Liver (tissue), 9 donors: ENCODE measurements around the gene OR5H1. TPM values are rescaled to one million over a fixed set of nuclear protein-coding genes. Genes with fewer than 3 reads are reported as not detected.

Source experiments
- DNase-seq: peaks from one replicate; pipeline ENCODE4 v3.0.0-alpha.2; 2017; ENCODE audit warnings: low spot score
- H3K27ac ChIP-seq, 2 donors: one replicate each; pipeline ENCODE4 v1.7.0; 2013; ENCODE audit warnings: inconsistent platforms in 2 of 2, low read length in 2 of 2, control low read depth in 1 of 2, low read depth in 1 of 2, mild to moderate bottlenecking in 1 of 2
- H3K27me3 ChIP-seq, 4 donors: one replicate each; pipeline versions ENCODE4 v1.6.1 to v1.7.0; 2013; ENCODE audit warnings: low read length in 3 of 4, inconsistent platforms in 1 of 4, mild to moderate bottlenecking in 1 of 4, moderate library complexity in 1 of 4; ENCODE audit not compliant: control insufficient read depth in 4 of 4, insufficient read depth in 4 of 4
- H3K36me3 ChIP-seq, 4 donors: one replicate each; pipeline versions ENCODE4 v1.6.1 to v1.7.0; 2013; ENCODE audit warnings: low read length in 3 of 4, mild to moderate bottlenecking in 3 of 4, low read depth in 1 of 4, moderate library complexity in 1 of 4; ENCODE audit not compliant: control insufficient read depth in 4 of 4, insufficient read depth in 3 of 4
- H3K4me1 ChIP-seq, 4 donors: one replicate each; pipeline versions ENCODE4 v1.6.1 to v1.7.0; 2013; ENCODE audit warnings: low read length in 3 of 4, mild to moderate bottlenecking in 3 of 4, moderate library complexity in 1 of 4; ENCODE audit not compliant: control insufficient read depth in 4 of 4, insufficient read depth in 4 of 4
- H3K4me3 ChIP-seq, 3 donors: one replicate each; pipeline versions ENCODE4 v1.6.1 to v1.7.0; 2013; ENCODE audit warnings: low read length in 3 of 3, control low read depth in 1 of 3, low read depth in 1 of 3, mild to moderate bottlenecking in 1 of 3
- H3K9ac ChIP-seq, 2 donors: one replicate each; pipeline ENCODE4 v1.7.0; 2013; ENCODE audit warnings: low read length in 2 of 2, mild to moderate bottlenecking in 2 of 2, moderate library complexity in 2 of 2, control low read depth in 1 of 2, low read depth in 1 of 2
- H3K9me3 ChIP-seq, 4 donors: one replicate each; pipeline versions ENCODE4 v1.6.1 to v1.7.0; 2013; ENCODE audit warnings: low read length in 3 of 4; ENCODE audit not compliant: control insufficient read depth in 4 of 4
- EGR1 ChIP-seq, 2 donors: IDR thresholded peaks; 2 replicates each; pipeline ENCODE4 v1.6.1; 2016 to 2018; ENCODE audit warnings: antibody characterized with exemption in 2 of 2, low read depth in 2 of 2
- FOXA1 ChIP-seq: IDR thresholded peaks from 2 replicates; pipeline ENCODE4 v1.6.1; 2016; ENCODE audit warnings: antibody characterized with exemption
- FOXA2 ChIP-seq: IDR thresholded peaks from 2 replicates; pipeline ENCODE4 v1.6.1; 2016; ENCODE audit warnings: antibody characterized with exemption
- GABPA ChIP-seq, 2 donors: IDR thresholded peaks in 1 of 2; conservative IDR thresholded peaks in 1 of 2; 2 replicates each; pipeline ENCODE4 v1.6.1; 2016; ENCODE audit warnings: antibody characterized with exemption in 2 of 2, mild to moderate bottlenecking in 1 of 2, moderate library complexity in 1 of 2
- HNF4A ChIP-seq, 2 donors: conservative IDR thresholded peaks; 2 replicates each; pipeline ENCODE4 v1.6.1; 2016; ENCODE audit warnings: antibody characterized with exemption in 2 of 2, mild to moderate bottlenecking in 2 of 2
- HNF4G ChIP-seq: IDR thresholded peaks from 2 replicates; pipeline ENCODE4 v1.6.1; 2016; ENCODE audit warnings: antibody characterized with exemption
- NR2F2 ChIP-seq: IDR thresholded peaks from 2 replicates; pipeline ENCODE4 v1.6.1; 2016; ENCODE audit warnings: antibody characterized with exemption
- RAD21 ChIP-seq, 2 donors: IDR thresholded peaks; 2 replicates each; pipeline ENCODE4 v1.6.1; 2016; ENCODE audit warnings: antibody characterized with exemption in 2 of 2, mild to moderate bottlenecking in 2 of 2
- SP1 ChIP-seq: IDR thresholded peaks from 2 replicates; pipeline ENCODE4 v1.6.1; 2018; ENCODE audit warnings: antibody characterized with exemption, mild to moderate bottlenecking
- TAF1 ChIP-seq: conservative IDR thresholded peaks from 2 replicates; pipeline ENCODE4 v1.6.1; 2016; ENCODE audit warnings: antibody characterized with exemption, mild to moderate bottlenecking
- YY1 ChIP-seq: IDR thresholded peaks from 2 replicates; pipeline ENCODE4 v1.6.1; 2016; ENCODE audit warnings: antibody characterized with exemption, mild to moderate bottlenecking
- WGBS: extraction: QIAGEN DNeasy Blood & Tissue Kit; methylation state at CpG from one replicate; pipeline ENCODE4 v1.1.7; 2013; 5-methylcytosine and 5-hydroxymethylcytosine counted together
- polyA plus RNA-seq, 2 donors: library from polyadenylated mRNA; stranded (reverse) in 1 of 2; unstranded in 1 of 2; fragments of 200-250 nt in 1 of 2; fragments of >200 nt in 1 of 2; fragmentation: Nextera tagmentation in 1 of 2; extraction: Ambion mirVana in 1 of 2; gene quantifications; one replicate each; pipeline versions ENCODE4 v1.2.1 to v1.2.3, GENCODE V29; 2013 to 2015
- total RNA-seq, 2 donors: library from RNA; depleted of rRNA; stranded (reverse); fragments of >200 nt; gene quantifications; one replicate each; pipeline ENCODE4 v1.2.3, GENCODE V29; 2014
- TF ChIP-seq, protein P1 (sequence below): IDR thresholded peaks from 2 replicates; pipeline ENCODE4 v1.6.1; 2016; ENCODE audit warnings: antibody characterized with exemption
- TF ChIP-seq, protein P2 (sequence below): IDR thresholded peaks from 2 replicates; pipeline ENCODE4 v1.6.1; 2016; ENCODE audit warnings: antibody characterized with exemption
- TF ChIP-seq, protein P3 (sequence below): IDR thresholded peaks from 2 replicates; pipeline ENCODE4 v1.6.1; 2016; ENCODE audit warnings: antibody characterized with exemption, mild to moderate bottlenecking
- TF ChIP-seq, protein P4 (sequence below): IDR thresholded peaks from 2 replicates; pipeline ENCODE4 v1.6.1; 2016; ENCODE audit warnings: antibody characterized with exemption
- TF ChIP-seq, protein P5 (sequence below): fragments of 150-350 bp; IDR thresholded peaks from 2 replicates; pipeline ENCODE4 v1.5.1; 2017; ENCODE audit warnings: improper control_type of control experiment, low read depth, low read length; ENCODE audit not compliant: missing input control
- donor health status: healthy.
- donor health status: healthy.
- donor health status: healthy.
- donor health status: healthy.
- donor health status: healthy.

OR5H1 gene
- total RNA-seq (not detected), polyA plus RNA-seq (not detected)

DNA sequence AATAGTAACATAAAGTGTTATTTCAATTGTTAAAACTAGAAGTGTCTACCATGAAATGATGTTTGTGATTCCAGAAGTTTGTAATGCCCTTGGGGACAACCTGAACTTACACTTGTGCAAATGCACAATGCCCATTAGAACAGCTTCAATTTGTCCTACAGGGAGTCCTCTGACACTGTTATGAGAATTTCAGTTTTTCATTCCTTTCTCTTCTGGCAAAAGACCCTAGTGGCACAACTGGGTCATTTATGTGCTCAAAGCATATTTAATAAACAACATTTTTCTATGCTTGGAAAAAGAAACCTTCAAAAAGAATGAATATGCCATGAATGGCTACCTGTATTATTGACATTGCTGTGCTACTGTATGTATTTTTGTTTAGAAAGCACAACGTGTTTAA, at the start of gene OR5H1:
Gene OR5H1, plus strand, starts transcription at position 301 of the 400 bp plus-strand sequence. CDS start 1,977 bp downstream, outside the sequence.
- no peaks in the 10 kb centered on the region for H3K36me3 ChIP-seq
- H3K27me3 ChIP-seq: no peaks in the 10 kb centered on the region
- TF ChIP-seq EGR1 (IDR thresholded peaks at IDR 0.05; ENCODE audit: low read depth in 2 of 2) (no peak), HNF4G (no peak), GABPA (IDR thresholded peaks at IDR 0.05 in 1 of 2, conservative IDR thresholded peaks at IDR 0.05 in 1 of 2) (no peak), HNF4A (conservative IDR thresholded peaks at IDR 0.05) (no peak), FOXA2 (no peak), FOXA1 (no peak), TAF1 (no peak), RAD21 (IDR thresholded peaks at IDR 0.05) (no peak)
- TF ChIP-seq, protein P1, sequence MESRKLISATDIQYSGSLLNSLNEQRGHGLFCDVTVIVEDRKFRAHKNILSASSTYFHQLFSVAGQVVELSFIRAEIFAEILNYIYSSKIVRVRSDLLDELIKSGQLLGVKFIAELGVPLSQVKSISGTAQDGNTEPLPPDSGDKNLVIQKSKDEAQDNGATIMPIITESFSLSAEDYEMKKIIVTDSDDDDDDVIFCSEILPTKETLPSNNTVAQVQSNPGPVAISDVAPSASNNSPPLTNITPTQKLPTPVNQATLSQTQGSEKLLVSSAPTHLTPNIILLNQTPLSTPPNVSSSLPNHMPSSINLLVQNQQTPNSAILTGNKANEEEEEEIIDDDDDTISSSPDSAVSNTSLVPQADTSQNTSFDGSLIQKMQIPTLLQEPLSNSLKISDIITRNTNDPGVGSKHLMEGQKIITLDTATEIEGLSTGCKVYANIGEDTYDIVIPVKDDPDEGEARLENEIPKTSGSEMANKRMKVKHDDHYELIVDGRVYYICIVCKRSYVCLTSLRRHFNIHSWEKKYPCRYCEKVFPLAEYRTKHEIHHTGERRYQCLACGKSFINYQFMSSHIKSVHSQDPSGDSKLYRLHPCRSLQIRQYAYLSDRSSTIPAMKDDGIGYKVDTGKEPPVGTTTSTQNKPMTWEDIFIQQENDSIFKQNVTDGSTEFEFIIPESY: no peak
- TF ChIP-seq, protein P2, sequence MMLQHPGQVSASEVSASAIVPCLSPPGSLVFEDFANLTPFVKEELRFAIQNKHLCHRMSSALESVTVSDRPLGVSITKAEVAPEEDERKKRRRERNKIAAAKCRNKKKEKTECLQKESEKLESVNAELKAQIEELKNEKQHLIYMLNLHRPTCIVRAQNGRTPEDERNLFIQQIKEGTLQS: no peak
- TF ChIP-seq, protein P3, sequence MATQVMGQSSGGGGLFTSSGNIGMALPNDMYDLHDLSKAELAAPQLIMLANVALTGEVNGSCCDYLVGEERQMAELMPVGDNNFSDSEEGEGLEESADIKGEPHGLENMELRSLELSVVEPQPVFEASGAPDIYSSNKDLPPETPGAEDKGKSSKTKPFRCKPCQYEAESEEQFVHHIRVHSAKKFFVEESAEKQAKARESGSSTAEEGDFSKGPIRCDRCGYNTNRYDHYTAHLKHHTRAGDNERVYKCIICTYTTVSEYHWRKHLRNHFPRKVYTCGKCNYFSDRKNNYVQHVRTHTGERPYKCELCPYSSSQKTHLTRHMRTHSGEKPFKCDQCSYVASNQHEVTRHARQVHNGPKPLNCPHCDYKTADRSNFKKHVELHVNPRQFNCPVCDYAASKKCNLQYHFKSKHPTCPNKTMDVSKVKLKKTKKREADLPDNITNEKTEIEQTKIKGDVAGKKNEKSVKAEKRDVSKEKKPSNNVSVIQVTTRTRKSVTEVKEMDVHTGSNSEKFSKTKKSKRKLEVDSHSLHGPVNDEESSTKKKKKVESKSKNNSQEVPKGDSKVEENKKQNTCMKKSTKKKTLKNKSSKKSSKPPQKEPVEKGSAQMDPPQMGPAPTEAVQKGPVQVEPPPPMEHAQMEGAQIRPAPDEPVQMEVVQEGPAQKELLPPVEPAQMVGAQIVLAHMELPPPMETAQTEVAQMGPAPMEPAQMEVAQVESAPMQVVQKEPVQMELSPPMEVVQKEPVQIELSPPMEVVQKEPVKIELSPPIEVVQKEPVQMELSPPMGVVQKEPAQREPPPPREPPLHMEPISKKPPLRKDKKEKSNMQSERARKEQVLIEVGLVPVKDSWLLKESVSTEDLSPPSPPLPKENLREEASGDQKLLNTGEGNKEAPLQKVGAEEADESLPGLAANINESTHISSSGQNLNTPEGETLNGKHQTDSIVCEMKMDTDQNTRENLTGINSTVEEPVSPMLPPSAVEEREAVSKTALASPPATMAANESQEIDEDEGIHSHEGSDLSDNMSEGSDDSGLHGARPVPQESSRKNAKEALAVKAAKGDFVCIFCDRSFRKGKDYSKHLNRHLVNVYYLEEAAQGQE: no peak
- TF ChIP-seq, protein P4, sequence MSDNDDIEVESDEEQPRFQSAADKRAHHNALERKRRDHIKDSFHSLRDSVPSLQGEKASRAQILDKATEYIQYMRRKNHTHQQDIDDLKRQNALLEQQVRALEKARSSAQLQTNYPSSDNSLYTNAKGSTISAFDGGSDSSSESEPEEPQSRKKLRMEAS: no peak
- H3K4me3 ChIP-seq: no peak within 1 kb of the TSS
- H3K9me3 ChIP-seq: no peaks in the 10 kb centered on the region
- WGBS: 58% methylated on average over 1 of the region's 1 CpG
- no peak within 1 kb of the TSS for H3K27ac ChIP-seq
- H3K9ac ChIP-seq: no peak within 1 kb of the TSS
- no peak for DNase-seq
- H3K4me1 ChIP-seq: no peaks in the 10 kb centered on the region

DNA sequence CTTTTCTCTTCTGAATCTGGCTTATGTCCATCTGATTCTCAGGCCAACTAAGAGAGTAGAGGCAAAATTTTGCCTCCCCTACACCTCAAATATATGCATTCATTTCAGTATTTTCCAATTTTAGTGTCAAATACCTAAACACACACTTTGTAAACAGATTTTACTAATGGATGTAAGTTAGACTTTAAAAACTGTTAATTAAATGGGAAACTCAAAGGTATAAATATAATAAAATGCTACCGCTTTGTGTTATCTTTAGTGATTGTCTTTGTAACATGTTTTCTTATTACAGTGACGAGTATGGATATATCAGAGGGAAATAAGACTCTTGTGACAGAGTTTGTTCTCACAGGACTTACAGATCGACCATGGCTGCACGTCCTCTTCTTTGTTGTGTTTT, 43.6 kb upstream of the OR5H1 start, which contains the start of gene OR5AC2:
Gene OR5AC2, plus strand, starts transcription at position 301 of the 400 bp plus-strand sequence. Its CDS starts 0 bp downstream, at position 301.
- H3K4me3 ChIP-seq: no peak within 1 kb of the TSS
- no peaks in the 10 kb centered on the region for H3K27me3 ChIP-seq
- H3K27ac ChIP-seq: no peak within 1 kb of the TSS
- H3K9me3 ChIP-seq: no peaks in the 10 kb centered on the region
- no peaks in the 10 kb centered on the region for H3K36me3 ChIP-seq
- H3K9ac ChIP-seq: no peak within 1 kb of the TSS
- no peaks in the 10 kb centered on the region for H3K4me1 ChIP-seq
- 82% methylated on average over 4 of the region's 4 CpGs for WGBS
- no peak for DNase-seq
- TF ChIP-seq HNF4A (conservative IDR thresholded peaks at IDR 0.05): no peak
- TF ChIP-seq TAF1: no peak
- no peak for TF ChIP-seq YY1
- no peak for TF ChIP-seq EGR1 (IDR thresholded peaks at IDR 0.05; ENCODE audit: low read depth in 2 of 2)
- TF ChIP-seq NR2F2: no peak
- TF ChIP-seq, protein P4: no peak
- TF ChIP-seq, protein P5, sequence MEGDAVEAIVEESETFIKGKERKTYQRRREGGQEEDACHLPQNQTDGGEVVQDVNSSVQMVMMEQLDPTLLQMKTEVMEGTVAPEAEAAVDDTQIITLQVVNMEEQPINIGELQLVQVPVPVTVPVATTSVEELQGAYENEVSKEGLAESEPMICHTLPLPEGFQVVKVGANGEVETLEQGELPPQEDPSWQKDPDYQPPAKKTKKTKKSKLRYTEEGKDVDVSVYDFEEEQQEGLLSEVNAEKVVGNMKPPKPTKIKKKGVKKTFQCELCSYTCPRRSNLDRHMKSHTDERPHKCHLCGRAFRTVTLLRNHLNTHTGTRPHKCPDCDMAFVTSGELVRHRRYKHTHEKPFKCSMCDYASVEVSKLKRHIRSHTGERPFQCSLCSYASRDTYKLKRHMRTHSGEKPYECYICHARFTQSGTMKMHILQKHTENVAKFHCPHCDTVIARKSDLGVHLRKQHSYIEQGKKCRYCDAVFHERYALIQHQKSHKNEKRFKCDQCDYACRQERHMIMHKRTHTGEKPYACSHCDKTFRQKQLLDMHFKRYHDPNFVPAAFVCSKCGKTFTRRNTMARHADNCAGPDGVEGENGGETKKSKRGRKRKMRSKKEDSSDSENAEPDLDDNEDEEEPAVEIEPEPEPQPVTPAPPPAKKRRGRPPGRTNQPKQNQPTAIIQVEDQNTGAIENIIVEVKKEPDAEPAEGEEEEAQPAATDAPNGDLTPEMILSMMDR: no peak
- TF ChIP-seq, protein P3: no peak
- no peak for TF ChIP-seq SP1
- no peak for TF ChIP-seq RAD21 (IDR thresholded peaks at IDR 0.05)
